Esophagus squamous epithelium (tissue), 5 donors: ENCODE results near the gene CCDC28B. TPM values are rescaled to one million over a fixed set of nuclear protein-coding genes. Genes with fewer than 3 reads are reported as not detected.
A peak's percentile ranks its signal among the peaks of the same experiment; 100 is the strongest.

Experiments
- DNase-seq: peaks from one replicate; lab custom pipeline; 2025; lab: John Stamatoyannopoulos, UW
- H3K27ac ChIP-seq, 4 donors: fragments of 200-600 bp; sonication (generic); one replicate each; pipeline ENCODE4 v1.5.1; 2016 to 2019; ENCODE audit warnings: mild to moderate bottlenecking in 1 of 4
- H3K27me3 ChIP-seq, 4 donors: fragments of 200-600 bp; sonication (generic); 1 replicate in 3 of 4; 2 replicates in 1 of 4; pipeline versions ENCODE4 v1.5.1 to v1.6.0; 2017 to 2021; ENCODE audit warnings: antibody characterized with exemption in 1 of 4
- H3K36me3 ChIP-seq, 3 donors: fragments of 200-600 bp; sonication (generic); one replicate each; pipeline ENCODE4 v1.5.1; 2016 to 2019
- H3K4me1 ChIP-seq, 3 donors: fragments of 200-600 bp; sonication (generic); one replicate each; pipeline ENCODE4 v1.5.1; 2017 to 2019
- H3K4me3 ChIP-seq, 4 donors: fragments of 200-600 bp; sonication (generic); 1 replicate in 3 of 4; 2 replicates in 1 of 4; pipeline ENCODE4 v1.5.1; 2016 to 2019; ENCODE audit warnings: mild to moderate bottlenecking in 2 of 4, moderate library complexity in 1 of 4
- H3K9me3 ChIP-seq, 3 donors: fragments of 200-600 bp; sonication (generic); one replicate each; pipeline ENCODE4 v1.5.1; 2016 to 2019
- CTCF ChIP-seq, 6 experiments: fragments of 450-650 bp in 4 of 6; fragments of 200-600 bp in 2 of 6; sonication (generic) in 2 of 6; IDR thresholded peaks; one replicate each; pipeline ENCODE4 v1.5.1; 2016 to 2019; ENCODE audit warnings: antibody characterized with exemption in 6 of 6, mild to moderate bottlenecking in 4 of 6, moderate library complexity in 4 of 6
- POLR2A ChIP-seq, 4 donors: fragments of 450-650 bp; IDR thresholded peaks; one replicate each; pipeline ENCODE4 v1.6.1; 2017; ENCODE audit warnings: antibody characterized with exemption in 4 of 4, mild to moderate bottlenecking in 4 of 4, moderate library complexity in 3 of 4
- WGBS, 2 donors: methylation state at CpG; one replicate each; pipeline ENCODE4 v1.1.5; 2018; 5-methylcytosine and 5-hydroxymethylcytosine counted together
- intact Hi-C: fragments of 100-400 bp; cut with DNase I; formaldehyde crosslinking; loops from one replicate; pipeline ENCODE4 v1.15.0; 2022
- total RNA-seq, 4 donors: library from RNA; depleted of rRNA; stranded (reverse); fragments of >200 nt; gene quantifications; one replicate each; pipeline ENCODE4 v1.1.0, GENCODE V29; 2016
- donor health status: DM: yes; HTN: yes; CAD: no.

CCDC28B gene
- total RNA-seq, 4 donors from 2014 or later = 0.88 to 2.9 (median 1.6) TPM

- no peaks in the 10 kb centered on the region for H3K9me3 ChIP-seq
- no peaks in the 10 kb centered on the region for H3K4me1 ChIP-seq
- no peak overlapping the region for H3K4me3 ChIP-seq
- TF ChIP-seq CTCF (IDR thresholded peaks at IDR 0.05) (no peak), POLR2A (IDR thresholded peaks at IDR 0.05) (no peak)
- WGBS, 2 donors = 89 to 98% methylated on average over 4 of the region's 4 CpGs
- no peak for DNase-seq
- no peak overlapping the region for H3K27ac ChIP-seq
- H3K36me3 ChIP-seq = peaks cover 15 to 95% (median 45%) of the 10 kb centered on the region in 3 donors
- no peaks in the 10 kb centered on the region for H3K27me3 ChIP-seq
- intact Hi-C loops = no loop called here
Observed at GRCh38 chr1:32170991-32171390, 29.4 kb upstream of the CCDC28B start.

GRCh38 chr1:32172621-32173245, 27.7 kb upstream of the CCDC28B start:
- no peak overlapping the region for H3K4me3 ChIP-seq
- no peak for DNase-seq
- no peaks in the 10 kb centered on the region for H3K27me3 ChIP-seq
- H3K4me1 ChIP-seq = no peaks in the 10 kb centered on the region
- no peaks in the 10 kb centered on the region for H3K9me3 ChIP-seq
- intact Hi-C loops = no loop called here
- no peak overlapping the region for H3K27ac ChIP-seq
- peaks cover 12 to 77% (median 32%) of the 10 kb centered on the region in 3 donors for H3K36me3 ChIP-seq
- no peak for TF ChIP-seq CTCF (IDR thresholded peaks at IDR 0.05)
- WGBS, 2 donors = 75 to 88% methylated on average over 1 of the region's 1 CpG

GRCh38 chr1:32178380-32179192, 21.8 kb upstream of the CCDC28B start:
- peaks cover 0 to 42% (median 0%) of the 10 kb centered on the region in 3 donors for H3K36me3 ChIP-seq
- 75 to 83% methylated on average over 7 of the region's 7 CpGs for WGBS, 2 donors
- peak overlapping the region; percentile 45 to 81 (median 70) for H3K4me3 ChIP-seq
- TF ChIP-seq CTCF (IDR thresholded peaks at IDR 0.05) (no peak), POLR2A (IDR thresholded peaks at IDR 0.05) (no peak)
- no peaks in the 10 kb centered on the region for H3K27me3 ChIP-seq
- H3K4me1 ChIP-seq = peaks cover 16 to 46% (median 34%) of the 10 kb centered on the region in 3 donors
- no peak for DNase-seq
- no peaks in the 10 kb centered on the region for H3K9me3 ChIP-seq
- intact Hi-C loops = no loop called here
- peak overlapping the region; percentile 87 to 98 (median 96) for H3K27ac ChIP-seq

GRCh38 chr1:32179193-32179442, 21.3 kb upstream of the CCDC28B start:
- peaks cover 0 to 42% (median 5%) of the 10 kb centered on the region in 3 donors for H3K36me3 ChIP-seq
- peak overlapping the region; percentile 87 to 98 (median 96) for H3K27ac ChIP-seq
- intact Hi-C loops = no loop called here
- peaks cover 16 to 51% (median 39%) of the 10 kb centered on the region in 3 donors for H3K4me1 ChIP-seq
- H3K4me3 ChIP-seq = peak overlapping the region; percentile 45 to 81 (median 70)
- no peak for DNase-seq
- 12 to 16% methylated on average over 6 to 7 of the region's 7 CpGs for WGBS, 2 donors
- no peak for TF ChIP-seq POLR2A (IDR thresholded peaks at IDR 0.05)
- no peaks in the 10 kb centered on the region for H3K27me3 ChIP-seq
- no peaks in the 10 kb centered on the region for H3K9me3 ChIP-seq

GRCh38 chr1:32179443-32180185, 20.8 kb upstream of the CCDC28B start, which contains the start of gene TXLNA:
TSS of gene TXLNA (plus strand) at chr1:32179675. CDS start at chr1:32180346, 671 bp downstream.
- intact Hi-C loops = no loop called here
- Histone ChIP-seq H3K4me3 (peak within 1 kb of the TSS; percentile 45 to 81 (median 70)), H3K36me3 (peaks cover 1 to 42% (median 9%) of the 10 kb centered on the region in 3 donors), H3K4me1 (peaks cover 16 to 56% (median 44%) of the 10 kb centered on the region in 3 donors), H3K27ac (peak within 1 kb of the TSS; percentile 87 to 98 (median 96)), H3K9me3 (no peaks in the 10 kb centered on the region), H3K27me3 (no peaks in the 10 kb centered on the region)
- DNase-seq = peak; percentile 79
- TF ChIP-seq POLR2A (IDR thresholded peaks at IDR 0.05) = peak in 2 of 4 donors; percentile 50 to 57
- TF ChIP-seq CTCF (IDR thresholded peaks at IDR 0.05) = peak in 2 of 6 experiments; percentile 1 to 5
- WGBS, 2 donors = 0 to 3% methylated on average over 2 to 4 of the region's 79 CpGs
